Activated naive CD8-positive, alpha-beta T cell (primary cell): ENCODE measurements around the gene GGT5.
"Not testable (repeated sequence)": the region's sequence is repeated elsewhere in the genome, so short reads cannot be mapped to it uniquely, and the experiment has no call there.

Experiments
- H3K27ac Mint-ChIP-seq: one replicate; pipeline ENCODE4 v1.8.0; 2021; ENCODE audit warnings: mixed read lengths
- H3K27me3 Mint-ChIP-seq: one replicate; pipeline ENCODE4 v1.8.0; 2021; ENCODE audit warnings: mixed read lengths
- H3K36me3 Mint-ChIP-seq: one replicate; pipeline ENCODE4 v1.8.0; 2021; ENCODE audit warnings: mixed read lengths
- H3K4me1 Mint-ChIP-seq: one replicate; pipeline ENCODE4 v1.8.0; 2021; ENCODE audit warnings: low read depth, mixed read lengths
- H3K4me3 Mint-ChIP-seq: one replicate; pipeline ENCODE4 v1.8.0; 2021; ENCODE audit warnings: mild to moderate bottlenecking, mixed read lengths
- H3K9me3 Mint-ChIP-seq: one replicate; pipeline ENCODE4 v1.8.0; 2021; ENCODE audit warnings: low read depth, mixed read lengths

Gene GGT5

DNA sequence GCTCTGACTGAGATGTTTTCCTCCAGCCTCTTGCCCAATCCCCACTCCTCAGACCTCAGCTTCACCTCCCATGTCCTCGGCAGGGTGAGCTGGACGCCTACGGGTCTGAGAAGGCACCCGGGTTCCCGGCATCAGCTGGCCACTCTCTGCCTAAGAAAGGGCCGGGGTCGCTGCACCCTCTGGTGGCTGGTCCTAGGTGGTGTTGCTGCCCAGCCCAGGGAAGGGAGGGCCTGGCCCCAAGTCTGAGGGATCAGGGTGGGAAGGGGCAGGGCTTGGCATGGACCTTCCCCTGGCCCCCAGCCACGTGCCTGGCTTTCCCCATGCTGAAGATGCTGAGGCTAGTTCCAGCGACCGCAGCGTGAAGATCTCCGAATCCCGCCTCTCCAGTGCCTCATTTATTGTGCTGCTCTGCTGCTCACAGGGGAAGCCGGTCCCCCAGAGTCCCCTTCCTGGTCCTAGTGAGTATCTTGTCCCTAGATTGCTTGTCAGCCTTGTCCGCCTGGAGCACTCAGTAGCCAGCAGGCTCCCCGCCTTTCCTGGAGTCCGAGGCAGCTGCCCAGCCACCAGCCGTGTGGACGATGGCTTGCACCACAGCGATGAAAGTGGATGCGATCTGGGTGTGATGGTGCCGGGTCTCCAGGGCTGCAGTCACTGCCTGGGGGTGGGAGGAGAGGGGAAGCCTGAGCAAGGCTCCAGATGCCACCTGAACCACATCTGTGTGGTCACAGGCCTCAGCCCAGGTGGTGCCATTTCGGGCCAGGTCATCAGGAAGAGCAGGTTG is 2.9 kb upstream of the GGT5 start:
- no peaks in the 10 kb centered on the region for H3K36me3 Mint-ChIP-seq
- H3K9me3 Mint-ChIP-seq: no peaks in the 10 kb centered on the region
- H3K27me3 Mint-ChIP-seq: no peaks in the 10 kb centered on the region
- H3K27ac Mint-ChIP-seq: no peak overlapping the region
- no peak overlapping the region for H3K4me3 Mint-ChIP-seq
- peaks cover 18% of the 10 kb centered on the region for H3K4me1 Mint-ChIP-seq

- no peak overlapping the region for H3K4me3 Mint-ChIP-seq
- H3K27me3 Mint-ChIP-seq: no peaks in the 10 kb centered on the region
- H3K27ac Mint-ChIP-seq: no peak overlapping the region
- H3K9me3 Mint-ChIP-seq: no peaks in the 10 kb centered on the region
- H3K4me1 Mint-ChIP-seq: peaks cover 25% of the 10 kb centered on the region
- H3K36me3 Mint-ChIP-seq: no peaks in the 10 kb centered on the region
Measured at GRCh38 chr22:24247011-24247507, 2.2 kb upstream of the GGT5 start.

GRCh38 chr22:24245584-24246561 is 991 bp upstream of the GGT5 start:
- H3K4me1 Mint-ChIP-seq: peaks cover 33% of the 10 kb centered on the region
- H3K36me3 Mint-ChIP-seq, H3K4me3 Mint-ChIP-seq, H3K27ac Mint-ChIP-seq, H3K9me3 Mint-ChIP-seq, H3K27me3 Mint-ChIP-seq: not testable (repeated sequence)

DNA sequence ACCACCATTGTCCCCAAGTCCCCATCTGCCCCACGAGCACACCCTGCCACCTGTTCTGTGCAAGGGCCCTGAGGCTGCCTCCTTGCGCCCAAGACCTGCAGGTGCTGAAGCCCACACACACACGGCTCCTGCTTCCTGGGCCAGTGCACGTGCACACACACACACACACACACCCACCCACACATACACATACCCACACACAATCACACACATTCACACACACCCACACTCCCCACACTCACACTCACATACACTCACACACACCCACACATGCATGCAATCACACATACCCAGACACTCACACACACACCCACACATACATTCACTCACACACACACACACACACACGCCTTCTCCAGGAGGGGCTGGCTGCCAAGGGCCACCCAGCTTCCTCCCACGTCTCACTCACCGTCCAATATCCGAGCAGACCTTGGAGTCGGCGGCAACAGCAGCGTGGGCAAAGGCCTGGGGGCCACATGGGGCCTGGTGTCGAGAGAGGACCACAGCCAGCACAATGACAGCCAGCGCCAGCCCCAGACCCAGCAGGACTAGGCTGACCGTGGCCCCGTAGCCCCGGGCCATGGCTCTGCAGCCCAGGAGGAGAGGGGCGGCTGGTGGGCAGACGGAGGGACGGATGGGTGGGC is 616 bp downstream of the GGT5 start:
- peak overlapping the region; percentile 22 for H3K4me3 Mint-ChIP-seq
- no peaks in the 10 kb centered on the region for H3K27me3 Mint-ChIP-seq
- H3K4me1 Mint-ChIP-seq: peaks cover 36% of the 10 kb centered on the region
- H3K9me3 Mint-ChIP-seq: no peaks in the 10 kb centered on the region
- peak overlapping the region; percentile 76 for H3K27ac Mint-ChIP-seq
- no peaks in the 10 kb centered on the region for H3K36me3 Mint-ChIP-seq

- Mint-ChIP-seq H3K4me3 (peak overlapping the region; percentile 23), H3K4me1 (peaks cover 36% of the 10 kb centered on the region)
- H3K36me3 Mint-ChIP-seq, H3K9me3 Mint-ChIP-seq, H3K27ac Mint-ChIP-seq, H3K27me3 Mint-ChIP-seq: not testable (repeated sequence)
Measured at GRCh38 chr22:24243417-24243816, 1.5 kb downstream of the GGT5 start.

- H3K9me3 Mint-ChIP-seq, H3K4me3 Mint-ChIP-seq, H3K27me3 Mint-ChIP-seq, H3K36me3 Mint-ChIP-seq: not testable (repeated sequence)
- peak overlapping the region; percentile 12 for H3K27ac Mint-ChIP-seq
- peaks cover 36% of the 10 kb centered on the region for H3K4me1 Mint-ChIP-seq
Measured at GRCh38 chr22:24240985-24241692, 3.7 kb downstream of the GGT5 start.

DNA sequence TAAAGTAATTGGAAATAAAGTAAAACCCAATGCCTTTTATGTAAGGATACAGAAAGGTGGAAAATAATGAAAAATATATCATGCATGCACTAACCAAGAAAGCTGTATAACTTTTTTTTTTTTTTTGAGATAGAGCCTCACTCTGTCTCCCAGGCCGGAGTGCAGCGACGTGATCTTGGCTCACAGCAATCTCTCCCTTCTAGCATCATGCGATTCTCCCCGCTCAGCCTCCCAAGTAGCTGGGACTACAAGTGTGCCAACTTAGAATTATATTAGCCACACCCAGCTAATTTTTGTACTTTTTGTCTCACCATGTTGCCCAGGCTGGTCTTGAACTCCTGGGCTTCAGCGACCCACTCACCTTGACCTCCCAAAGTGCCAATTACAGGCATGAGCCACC is 4.5 kb downstream of the GGT5 start:
- H3K4me1 Mint-ChIP-seq: peaks cover 36% of the 10 kb centered on the region
- no peaks in the 10 kb centered on the region for H3K9me3 Mint-ChIP-seq
- no peaks in the 10 kb centered on the region for H3K36me3 Mint-ChIP-seq
- H3K27ac Mint-ChIP-seq: no peak overlapping the region
- no peaks in the 10 kb centered on the region for H3K27me3 Mint-ChIP-seq
- no peak overlapping the region for H3K4me3 Mint-ChIP-seq

GRCh38 chr22:24238101-24238694 is 6.7 kb downstream of the GGT5 start:
- H3K27ac Mint-ChIP-seq, H3K36me3 Mint-ChIP-seq, H3K4me3 Mint-ChIP-seq, H3K9me3 Mint-ChIP-seq, H3K27me3 Mint-ChIP-seq: not testable (repeated sequence)
- H3K4me1 Mint-ChIP-seq: peaks cover 23% of the 10 kb centered on the region

DNA sequence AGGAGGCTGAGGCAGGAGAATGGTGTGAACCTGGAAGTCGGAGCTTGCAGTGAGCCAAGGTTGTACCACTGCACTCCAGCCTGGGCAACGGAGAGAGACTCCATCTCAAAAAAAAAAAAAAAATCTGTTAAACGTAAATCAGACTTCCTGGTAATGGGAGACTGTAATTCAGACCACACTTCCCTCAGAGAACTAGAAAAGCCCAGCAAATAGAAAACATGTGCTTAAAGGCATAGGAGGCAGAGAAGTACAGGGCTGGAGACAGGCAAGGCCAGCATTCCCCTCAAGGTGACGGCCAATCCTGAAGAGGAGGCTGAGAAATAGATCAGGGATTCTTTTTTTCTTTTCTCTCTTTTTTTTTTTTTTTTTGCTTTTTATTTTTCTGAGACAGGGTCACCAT is 8.2 kb downstream of the GGT5 start:
- Mint-ChIP-seq H3K27ac (no peak overlapping the region), H3K27me3 (no peaks in the 10 kb centered on the region), H3K36me3 (no peaks in the 10 kb centered on the region), H3K4me3 (no peak overlapping the region), H3K4me1 (peaks cover 9% of the 10 kb centered on the region), H3K9me3 (no peaks in the 10 kb centered on the region)

GRCh38 chr22:24235315-24235714 is 9.6 kb downstream of the GGT5 start:
- no peak overlapping the region for H3K27ac Mint-ChIP-seq
- H3K36me3 Mint-ChIP-seq: peaks cover 2% of the 10 kb centered on the region
- H3K4me3 Mint-ChIP-seq: no peak overlapping the region
- no peaks in the 10 kb centered on the region for H3K9me3 Mint-ChIP-seq
- H3K27me3 Mint-ChIP-seq: no peaks in the 10 kb centered on the region
- peaks cover 1% of the 10 kb centered on the region for H3K4me1 Mint-ChIP-seq

DNA sequence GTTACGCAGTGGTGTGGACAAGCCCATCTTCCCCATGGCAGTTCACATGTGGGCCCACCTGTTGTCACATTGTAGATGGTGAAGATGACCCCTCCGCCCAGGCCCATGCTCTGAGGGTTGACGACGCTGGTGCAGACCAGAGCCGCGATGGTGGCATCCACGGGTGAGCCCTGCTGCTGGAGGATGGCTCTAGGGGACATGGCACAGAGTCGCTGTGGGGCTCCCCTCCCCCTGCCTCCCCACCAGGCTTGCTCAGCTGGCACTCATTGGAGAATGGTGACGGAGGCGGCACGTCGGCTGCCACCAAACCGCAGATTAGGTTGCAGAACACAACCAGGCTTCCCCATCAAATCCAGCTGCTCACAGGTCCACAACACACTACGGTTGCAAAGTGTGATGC is 11.1 kb downstream of the GGT5 start:
- no peak overlapping the region for H3K4me3 Mint-ChIP-seq
- no peaks in the 10 kb centered on the region for H3K27me3 Mint-ChIP-seq
- H3K36me3 Mint-ChIP-seq: peaks cover 2% of the 10 kb centered on the region
- H3K4me1 Mint-ChIP-seq: peaks cover 1% of the 10 kb centered on the region
- no peak overlapping the region for H3K27ac Mint-ChIP-seq
- H3K9me3 Mint-ChIP-seq: no peaks in the 10 kb centered on the region

GRCh38 chr22:24233235-24233634 is 11.6 kb downstream of the GGT5 start:
- no peaks in the 10 kb centered on the region for H3K9me3 Mint-ChIP-seq
- H3K27me3 Mint-ChIP-seq: no peaks in the 10 kb centered on the region
- H3K4me1 Mint-ChIP-seq: peaks cover 1% of the 10 kb centered on the region
- no peak overlapping the region for H3K4me3 Mint-ChIP-seq
- H3K36me3 Mint-ChIP-seq: peaks cover 2% of the 10 kb centered on the region
- no peak overlapping the region for H3K27ac Mint-ChIP-seq

DNA sequence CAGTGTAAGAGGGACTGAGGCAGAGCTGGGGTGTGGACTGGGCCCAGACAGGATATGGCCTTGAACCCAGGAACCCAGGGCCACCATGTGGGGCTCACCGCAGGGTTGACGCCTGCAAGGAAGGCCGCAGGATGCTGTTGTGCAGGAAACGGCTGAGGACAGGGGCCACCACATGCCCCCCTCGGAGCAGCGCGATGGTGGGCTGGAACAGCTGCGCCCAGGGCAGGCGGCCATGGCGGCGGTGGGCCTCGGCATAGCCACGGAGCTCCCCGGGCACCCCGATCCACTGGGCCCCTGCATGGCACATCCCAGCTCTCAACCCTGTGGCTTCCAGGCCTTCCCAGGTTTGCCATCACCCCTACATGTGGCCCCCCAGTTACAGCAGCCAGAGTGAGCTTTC is 12.2 kb downstream of the GGT5 start:
- H3K36me3 Mint-ChIP-seq: peaks cover 2% of the 10 kb centered on the region
- H3K9me3 Mint-ChIP-seq: no peaks in the 10 kb centered on the region
- no peaks in the 10 kb centered on the region for H3K27me3 Mint-ChIP-seq
- H3K27ac Mint-ChIP-seq: no peak overlapping the region
- H3K4me3 Mint-ChIP-seq: no peak overlapping the region
- peaks cover 1% of the 10 kb centered on the region for H3K4me1 Mint-ChIP-seq

DNA sequence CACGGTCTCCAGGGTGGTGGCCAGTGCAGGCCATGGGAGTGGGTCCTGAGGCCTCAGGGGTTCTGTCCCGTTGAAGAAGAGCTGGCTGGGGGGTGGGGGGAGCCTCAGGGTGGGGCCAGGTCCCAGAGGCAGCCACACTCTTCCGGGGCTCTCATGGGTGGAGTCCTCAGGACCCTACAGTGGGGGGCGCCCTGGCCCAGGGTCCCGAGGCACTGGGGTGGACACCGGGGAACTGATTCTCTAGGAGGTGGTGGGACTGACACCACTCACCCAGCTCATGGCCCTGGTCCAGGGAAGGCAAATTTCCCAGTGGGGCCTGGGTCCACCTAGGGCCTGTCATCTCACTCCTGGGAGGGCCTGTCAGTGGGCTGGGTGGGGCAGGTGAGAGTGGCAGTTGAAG is 12.8 kb downstream of the GGT5 start:
- H3K27me3 Mint-ChIP-seq: no peaks in the 10 kb centered on the region
- peaks cover 2% of the 10 kb centered on the region for H3K36me3 Mint-ChIP-seq
- H3K9me3 Mint-ChIP-seq: no peaks in the 10 kb centered on the region
- no peak overlapping the region for H3K27ac Mint-ChIP-seq
- H3K4me3 Mint-ChIP-seq: no peak overlapping the region
- H3K4me1 Mint-ChIP-seq: peaks cover 1% of the 10 kb centered on the region
